ENCODE data around the gene ARHGEF28.

ARHGEF28 gene

GRCh38 chr5:73625944-73626811 lies at the start of gene ARHGEF28:
Gene ARHGEF28, plus strand, starts transcription at chr5:73626196. Its CDS starts 58,656 bp downstream, at chr5:73684852.
- intact Hi-C loops (cut with DNase I), result no loop called here
- DNase-seq, result peak in 39 of 42 donors; percentile 29 to 80 (median 56)

GRCh38 chr5:73582285-73583145 lies 43.5 kb upstream of the ARHGEF28 start:
- intact Hi-C loops (cut with DNase I), result no loop called here
- DNase-seq, result no peak

DNA sequence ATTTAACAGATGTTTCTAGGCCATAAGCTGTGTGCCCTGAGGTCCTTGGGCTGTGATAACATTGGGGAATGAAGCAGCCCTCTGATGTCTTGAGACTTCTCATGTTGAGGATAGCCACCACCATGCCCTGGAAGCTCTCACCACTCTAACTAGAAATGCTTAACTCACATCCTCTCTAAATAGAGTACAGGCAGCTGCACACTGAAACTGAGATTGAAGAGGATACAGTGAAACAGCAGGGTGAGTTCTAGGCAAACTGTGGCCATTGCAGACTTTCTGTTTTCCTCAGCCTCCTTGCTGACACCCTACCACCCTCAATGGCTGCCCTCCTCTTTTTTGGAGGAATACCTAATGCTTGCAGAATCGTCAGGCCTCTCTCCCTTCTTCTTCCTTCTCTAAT lies 38.1 kb upstream of the ARHGEF28 start:
- intact Hi-C loops (cut with DNase I), result no loop called here
- no peak for DNase-seq

DNA sequence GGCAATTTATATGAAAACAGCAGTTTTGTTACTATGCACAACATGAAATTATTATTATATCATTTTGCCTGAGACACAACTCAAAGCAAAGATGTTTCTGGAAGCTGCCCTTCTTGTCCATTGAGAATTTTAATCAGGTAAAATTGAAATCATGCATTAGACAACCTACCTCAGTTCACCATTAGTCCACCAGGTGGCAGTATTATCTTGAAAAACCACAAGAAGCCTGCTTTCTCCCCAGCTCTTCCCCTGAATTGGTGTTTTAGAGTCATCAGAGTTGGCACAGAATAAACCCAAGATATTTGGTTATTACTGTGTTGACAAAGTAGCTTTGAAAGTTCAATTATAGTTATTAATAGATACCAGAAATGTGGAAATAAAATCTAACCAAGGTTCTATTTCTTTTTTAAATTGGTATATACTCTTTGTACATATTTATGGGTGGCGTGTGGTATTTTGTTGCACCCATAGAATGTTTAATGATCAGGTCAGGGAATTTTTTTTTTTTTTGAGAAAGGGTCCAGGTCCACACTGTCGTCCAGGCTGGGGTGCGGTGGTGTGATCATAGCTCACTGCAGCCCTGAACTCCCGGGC lies 34.8 kb upstream of the ARHGEF28 start:
- intact Hi-C loops (cut with DNase I), result loop anchor here (5.0 kb wide), 1 partner anchor 201 kb away; no protein-coding TSS in a partner anchor
- peak in 22 of 42 donors; percentile 7 to 85 (median 64) for DNase-seq

GRCh38 chr5:73591698-73592501 lies 34.1 kb upstream of the ARHGEF28 start:
- intact Hi-C loops (cut with DNase I), result loop anchor here (5.0 kb wide), 1 partner anchor 200 kb away; no protein-coding TSS in a partner anchor

DNA sequence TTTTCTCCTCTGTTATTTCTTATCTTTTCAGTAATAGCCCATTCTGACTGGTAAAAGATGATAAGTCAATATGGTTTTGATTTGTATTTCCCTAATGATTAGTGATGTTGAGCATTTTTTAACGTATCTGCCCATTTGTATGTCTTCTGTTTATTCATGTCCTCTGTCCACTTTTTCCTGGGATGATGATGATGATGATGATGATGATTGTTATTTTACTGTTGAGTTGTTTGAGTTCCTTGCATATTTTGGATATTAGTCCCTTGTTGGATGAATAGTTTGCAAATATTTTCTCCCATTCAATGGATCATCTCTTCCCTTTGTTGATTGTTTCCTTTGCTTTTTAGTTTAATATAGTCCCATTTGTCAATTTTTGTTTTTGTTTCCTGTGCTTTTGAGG lies 33.4 kb upstream of the ARHGEF28 start:
- intact Hi-C loops (cut with DNase I), result loop anchor here (5.0 kb wide), 1 partner anchor 200 kb away; no protein-coding TSS in a partner anchor

More at GRCh38 chr5:73591698-73592501, 34.1 kb upstream of the ARHGEF28 start:
- DNase-seq, result no peak

GRCh38 chr5:73596705-73597328 lies 29.2 kb upstream of the ARHGEF28 start:
- DNase-seq, result peak in 5 of 42 donors; percentile 5 to 11 (median 8)
- intact Hi-C loops (cut with DNase I), result no loop called here

More for the DNA sequence above, 33.4 kb upstream of the ARHGEF28 start:
- DNase-seq, result no peak

- intact Hi-C loops (cut with DNase I), result no loop called here
- DNase-seq, result no peak
Observed at GRCh38 chr5:73599380-73599779, 26.6 kb upstream of the ARHGEF28 start.

DNA sequence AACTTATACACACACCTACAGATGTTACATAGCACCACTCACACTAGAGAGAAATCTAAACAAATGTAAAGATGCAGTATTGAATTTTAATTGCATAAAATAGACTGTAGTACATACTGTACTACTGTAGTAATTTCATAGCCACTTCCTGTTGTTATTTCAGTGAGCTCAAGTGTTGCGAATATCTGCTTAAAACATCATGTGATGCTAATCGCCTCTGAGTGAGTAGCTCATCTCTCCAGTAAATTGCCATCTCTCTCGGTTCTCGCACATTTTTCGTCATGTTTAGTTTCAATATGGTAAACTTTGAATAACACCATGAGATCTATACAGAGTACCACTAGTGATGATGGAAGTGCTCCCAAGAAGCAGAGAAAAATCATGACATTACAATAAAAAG lies 22.0 kb upstream of the ARHGEF28 start:
- DNase-seq, result no peak
- intact Hi-C loops (cut with DNase I), result no loop called here

DNA sequence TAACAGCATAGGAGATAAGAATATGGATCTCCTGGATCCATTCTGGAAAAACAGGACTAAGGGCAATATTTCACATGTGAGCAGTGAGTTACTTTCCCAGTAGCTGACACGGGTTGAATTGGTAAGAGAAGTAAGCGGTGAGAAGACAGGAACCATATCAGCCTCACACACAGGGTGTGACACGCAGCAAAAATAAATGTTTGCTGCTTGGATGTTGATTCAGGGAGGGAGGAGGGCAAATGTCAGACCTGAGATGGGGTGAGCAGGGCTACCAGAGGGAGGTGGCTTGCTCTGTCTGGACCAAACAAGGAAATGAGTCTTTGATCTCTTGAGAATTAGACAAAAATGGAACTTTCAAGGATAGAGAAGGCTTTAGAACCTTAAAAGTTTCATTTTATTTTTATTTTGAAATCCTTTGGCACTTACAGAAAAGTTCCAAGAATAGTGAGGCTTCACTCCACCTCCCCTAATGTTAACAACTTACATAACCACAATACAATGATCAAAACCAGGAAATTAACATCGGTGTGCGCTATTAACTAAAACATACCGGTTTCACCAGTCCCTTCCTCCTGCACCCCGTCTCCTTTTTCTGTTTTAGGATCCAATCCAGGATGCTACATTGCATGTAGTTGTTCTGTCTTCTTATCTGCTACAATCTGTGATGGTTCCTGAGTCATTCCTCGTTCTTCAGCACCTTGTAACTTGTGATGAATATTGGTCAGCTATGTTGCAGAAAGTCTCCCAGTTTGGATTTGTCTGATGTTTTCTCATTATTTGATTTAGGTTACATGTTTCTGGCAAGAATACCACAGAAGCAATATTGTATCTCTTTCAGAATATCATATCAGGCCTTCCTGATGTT lies 20.5 kb upstream of the ARHGEF28 start:
- intact Hi-C loops (cut with DNase I), result no loop called here
- no peak for DNase-seq

DNA sequence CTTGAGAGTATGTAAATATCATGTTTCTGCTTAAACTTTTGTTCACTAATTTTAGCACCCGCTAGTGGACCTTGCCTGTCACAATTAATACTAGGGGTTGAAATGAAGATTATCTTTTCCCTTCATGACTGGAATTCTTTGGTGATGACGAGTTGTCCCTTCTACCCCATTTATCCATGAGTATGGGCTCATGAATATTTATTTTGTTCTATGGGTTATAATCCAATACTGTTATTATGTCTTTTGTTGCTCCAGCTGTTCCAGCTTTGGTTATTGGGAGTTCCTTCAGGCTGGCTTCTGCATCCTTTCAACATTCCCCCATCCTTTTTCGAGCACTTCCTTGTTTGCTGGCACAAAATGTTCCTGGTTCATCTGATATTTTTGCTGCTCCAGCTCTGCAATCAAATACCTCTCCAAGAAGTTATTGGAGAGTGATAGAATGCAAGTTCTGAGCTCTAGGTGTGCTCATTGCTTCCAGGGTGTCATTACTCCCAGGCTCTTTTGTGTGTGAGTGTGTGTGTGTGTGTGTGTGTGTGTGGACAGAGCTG lies 19.7 kb upstream of the ARHGEF28 start:
- intact Hi-C loops (cut with DNase I), result no loop called here
- DNase-seq, result no peak

DNA sequence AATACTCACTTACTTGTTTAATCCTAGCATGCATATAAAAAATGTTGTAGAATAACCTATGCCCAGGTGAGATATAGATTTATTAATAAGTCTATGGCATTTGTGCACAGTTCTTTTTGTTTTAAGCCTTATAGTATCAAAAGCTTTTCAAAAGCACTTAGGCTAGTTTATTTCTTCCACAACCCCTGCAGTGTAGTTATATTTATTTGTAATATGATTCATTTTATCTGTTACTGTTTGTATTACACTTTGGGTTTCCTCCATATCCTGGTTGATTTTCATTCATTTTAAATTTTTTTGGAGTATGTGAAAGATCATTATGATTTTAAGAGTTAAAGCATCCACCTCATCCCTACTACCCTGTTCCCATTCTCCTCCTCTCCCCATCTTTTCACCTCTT lies 18.8 kb upstream of the ARHGEF28 start:
- intact Hi-C loops (cut with DNase I), result no loop called here

DNA sequence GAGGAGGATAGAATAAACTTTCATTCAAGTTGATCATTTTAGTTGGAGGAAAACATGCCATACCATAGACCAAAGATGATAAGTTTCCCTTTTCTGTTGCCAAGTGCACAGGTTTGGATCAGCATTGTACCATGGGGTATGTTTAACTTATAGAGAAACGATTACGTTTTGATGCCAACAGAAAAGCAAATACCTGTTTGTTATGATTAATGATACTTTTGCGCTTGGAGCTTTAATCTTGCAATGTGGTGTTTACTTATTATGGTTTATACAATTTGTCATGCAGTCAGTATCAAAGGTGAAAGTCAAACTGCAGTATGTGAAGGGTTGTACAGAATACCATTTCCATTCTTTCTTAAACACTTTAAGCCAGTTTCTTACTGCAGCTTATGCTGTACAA lies 13.2 kb upstream of the ARHGEF28 start:
- DNase-seq, result no peak
- intact Hi-C loops (cut with DNase I), result no loop called here

More for the DNA sequence above, 18.8 kb upstream of the ARHGEF28 start:
- no peak for DNase-seq

DNA sequence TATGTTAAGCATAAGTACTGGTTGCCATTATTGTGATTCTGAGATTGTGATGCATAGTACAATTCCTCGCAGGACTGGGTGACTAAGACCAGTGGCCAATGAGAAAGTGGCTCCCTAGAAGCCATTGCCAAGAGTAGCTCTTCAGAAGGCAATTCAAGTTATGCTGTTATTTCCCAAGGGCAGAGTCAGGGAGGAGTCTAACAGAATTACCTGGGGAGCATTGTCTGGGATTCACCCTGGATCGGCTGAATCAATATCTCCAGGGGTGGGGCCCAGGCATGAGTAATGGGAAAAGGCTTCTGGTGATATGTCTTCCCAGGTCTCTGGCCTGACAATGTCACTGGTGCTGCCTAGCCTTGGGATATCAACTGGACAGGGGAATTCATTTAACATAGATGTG lies 10.9 kb upstream of the ARHGEF28 start:
- DNase-seq, result no peak
- intact Hi-C loops (cut with DNase I), result no loop called here

DNA sequence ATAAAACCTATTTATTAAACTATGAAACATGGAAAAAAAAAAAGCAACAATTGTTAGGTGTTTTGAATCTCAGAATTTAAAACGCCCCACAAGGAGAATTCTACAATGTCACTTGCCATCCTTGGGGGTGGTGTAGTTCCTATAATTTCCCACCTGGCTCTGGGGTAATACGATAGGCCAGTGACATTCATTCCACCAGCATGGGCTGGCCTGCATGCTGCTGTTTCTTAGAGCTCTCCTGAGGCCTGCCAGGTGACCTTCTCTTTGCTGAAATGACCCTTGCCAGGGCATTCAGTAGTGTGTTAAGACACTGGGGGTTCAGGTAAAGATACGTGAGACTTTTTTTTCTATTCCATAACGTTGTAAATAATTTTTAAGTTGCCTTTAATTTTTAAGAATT lies 10.0 kb upstream of the ARHGEF28 start:
- intact Hi-C loops (cut with DNase I), result no loop called here
- no peak for DNase-seq

DNA sequence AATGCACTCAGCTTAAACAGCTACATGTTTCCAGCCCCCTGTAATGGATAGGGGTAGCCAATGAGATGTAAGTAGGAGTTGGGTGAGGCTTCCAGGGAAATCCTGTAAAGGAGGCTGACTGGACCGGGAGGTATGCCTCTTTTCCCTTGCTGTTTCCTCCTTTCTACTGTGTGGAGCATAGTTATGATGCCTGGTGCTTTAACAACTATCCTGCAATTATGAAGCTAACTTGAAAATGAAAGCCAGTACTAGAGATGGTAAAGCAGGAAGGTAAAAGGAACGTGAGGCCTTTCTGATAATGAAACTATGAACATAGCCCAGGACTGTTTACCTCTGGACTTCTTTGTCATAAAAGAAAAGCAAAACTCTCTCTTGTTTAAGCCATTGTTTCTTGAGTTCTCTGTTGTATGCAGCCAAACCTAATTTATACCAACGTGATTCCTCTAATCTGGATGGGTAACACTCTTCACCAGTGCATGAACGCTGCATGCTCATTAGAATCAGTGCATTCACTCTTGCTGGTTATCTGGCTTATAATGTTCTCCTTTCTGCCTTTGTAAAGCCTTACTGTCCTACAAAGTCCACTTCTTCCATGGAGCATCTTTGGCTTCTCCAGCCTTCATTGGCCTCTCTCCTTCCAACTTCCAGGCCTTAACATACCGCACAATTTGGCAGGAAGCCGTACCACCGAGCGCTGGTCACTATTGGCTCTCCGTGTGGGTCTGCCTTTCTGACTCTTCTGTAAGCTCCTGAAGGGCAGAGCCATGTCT lies 8.3 kb upstream of the ARHGEF28 start:
- intact Hi-C loops (cut with DNase I), result no loop called here
- DNase-seq, result no peak
